ENCODE measurements around the gene SLC7A10.
A peak's percentile ranks its signal among the peaks of the same experiment; 100 is the strongest.

Gene SLC7A10

GRCh38 chr19:33225458-33225926 is at the start of gene SLC7A10:
SLC7A10 (minus strand) TSS chr19:33225850; CDS start chr19:33225703, 147 bp downstream.
- no peak for DNase-seq (ENCODE audit: low read depth in 2 of 2)

- DNase-seq (ENCODE audit: low read depth in 2 of 2), result no peak
These were observed 49.3 kb upstream of the SLC7A10 start for GRCh38 chr19:33274663-33275558.

- DNase-seq (ENCODE audit: low read depth in 2 of 2), result peak in 1 of 2 donors; percentile 18
These were observed 48.4 kb upstream of the SLC7A10 start for GRCh38 chr19:33273881-33274662.

- no peak for DNase-seq (ENCODE audit: low read depth in 2 of 2)
These were observed 47.6 kb upstream of the SLC7A10 start for GRCh38 chr19:33273065-33273736.

- DNase-seq (ENCODE audit: low read depth in 2 of 2), result no peak
These were observed 45.8 kb upstream of the SLC7A10 start for GRCh38 chr19:33271246-33272021.

GRCh38 chr19:33270769-33271168 is 45.1 kb upstream of the SLC7A10 start:
- DNase-seq (ENCODE audit: low read depth in 2 of 2), result no peak

GRCh38 chr19:33269016-33269415 is 43.4 kb upstream of the SLC7A10 start:
- no peak for DNase-seq (ENCODE audit: low read depth in 2 of 2)

- no peak for DNase-seq (ENCODE audit: low read depth in 2 of 2)
These were observed 42.7 kb upstream of the SLC7A10 start for GRCh38 chr19:33268162-33268991.

- DNase-seq (ENCODE audit: low read depth in 2 of 2), result no peak
These were observed 42.1 kb upstream of the SLC7A10 start for GRCh38 chr19:33267706-33268105.

- no peak for DNase-seq (ENCODE audit: low read depth in 2 of 2)
These were observed 41.4 kb upstream of the SLC7A10 start for GRCh38 chr19:33266974-33267484.

- no peak for DNase-seq (ENCODE audit: low read depth in 2 of 2)
These were observed 39.3 kb upstream of the SLC7A10 start for GRCh38 chr19:33264881-33265445.

GRCh38 chr19:33263325-33264023 is 37.8 kb upstream of the SLC7A10 start:
- DNase-seq (ENCODE audit: low read depth in 2 of 2), result no peak

GRCh38 chr19:33261511-33262189 is 36.0 kb upstream of the SLC7A10 start:
- no peak for DNase-seq (ENCODE audit: low read depth in 2 of 2)

GRCh38 chr19:33260628-33261418 is 35.2 kb upstream of the SLC7A10 start:
- DNase-seq (ENCODE audit: low read depth in 2 of 2), result no peak

- DNase-seq (ENCODE audit: low read depth in 2 of 2), result no peak
These were observed 33.9 kb upstream of the SLC7A10 start for GRCh38 chr19:33259539-33259938.

GRCh38 chr19:33257828-33258227 is 32.2 kb upstream of the SLC7A10 start:
- no peak for DNase-seq (ENCODE audit: low read depth in 2 of 2)

- no peak for DNase-seq (ENCODE audit: low read depth in 2 of 2)
These were observed 30.6 kb upstream of the SLC7A10 start for GRCh38 chr19:33256261-33256660.

- DNase-seq (ENCODE audit: low read depth in 2 of 2), result no peak
These were observed 30.1 kb upstream of the SLC7A10 start for GRCh38 chr19:33255781-33256180.
